GM12878 (cell line): Measurements from ENCODE around the gene ABCB8. TPM values are rescaled to one million over a fixed set of nuclear protein-coding genes. Genes with fewer than 3 reads are reported as not detected.

Experiments used
- ATAC-seq: fragments of 200-7000 bp; cut with Tn5 transposase; 3 replicates; pipeline ENCODE4 v1.9.1; 2020; ENCODE audit warnings: mild to moderate bottlenecking, moderate library complexity
- BruUV-seq: library from RNA; stranded (reverse); fragments of 400-500 nt; replicated peaks from 2 replicates; lab custom pipeline; 2021; lab: Mats Ljungman, UMichigan
- CTCF ChIA-PET: fragments of 300-600 bp; sonication (Branson Sonifier 250); formaldehyde crosslinking; extraction: SDS; loops from one replicate; lab custom pipeline; 2021; ENCODE audit warnings: inconsistent platforms; lab: Yijun Ruan, JAX
- POLR2A ChIA-PET: fragments of 350-600 bp; formaldehyde crosslinking; extraction: SDS; loops from one replicate; lab custom pipeline; 2021; ENCODE audit warnings: inconsistent platforms; lab: Charles Lee
- RAD21 ChIA-PET: fragments of 300-600 bp; sonication (Branson Sonifier 250); formaldehyde crosslinking; loops from one replicate; lab custom pipeline; 2023; ENCODE audit warnings: antibody characterized with exemption; ENCODE audit not compliant: unreplicated experiment; lab: Charles Lee
- SMC1A ChIA-PET: fragments of 300-600 bp; sonication (Branson Sonifier 250); formaldehyde crosslinking; loops from one replicate; lab custom pipeline; 2023; ENCODE audit not compliant: unreplicated experiment, uncharacterized antibody; lab: Charles Lee
- DNase-seq: peaks from one replicate; pipeline ENCODE4 v3.0.0-alpha.2; 2011; ENCODE audit warnings: low read depth, low spot score
- FAIRE-seq: peaks from 3 replicates; lab custom pipeline; 2011; peaks lifted over from hg19 to GRCh38; lab: Jason Lieb, UNC
- H2AFZ ChIP-seq: 2 replicates; pipeline ENCODE4 v1.6.0; 2011; ENCODE audit warnings: low read depth, low read length, control low read depth; ENCODE audit not compliant: control insufficient read depth
- H3K27ac ChIP-seq: 2 replicates; pipeline ENCODE4 v1.5.1; 2011; ENCODE audit warnings: control low read depth; ENCODE audit not compliant: control insufficient read depth, insufficient read depth
- H3K27me3 ChIP-seq, 2 experiments: replicated peaks in 1 of 2; 2 replicates each; pipeline versions ENCODE4 v1.6.0 to v1.6.1; 2011; ENCODE audit warnings: low read length in 1 of 2; ENCODE audit not compliant: control insufficient read depth in 2 of 2, insufficient read depth in 2 of 2
- H3K36me3 ChIP-seq, 2 experiments: 2 replicates each; pipeline ENCODE4 v1.5.1; 2011; ENCODE audit warnings: low read length in 1 of 2; ENCODE audit not compliant: control insufficient read depth in 2 of 2, insufficient read depth in 2 of 2
- H3K4me1 ChIP-seq: 2 replicates; pipeline ENCODE4 v1.6.1; 2011; ENCODE audit warnings: mild to moderate bottlenecking, low read length, moderate library complexity, mixed read lengths; ENCODE audit not compliant: control insufficient read depth, insufficient read depth
- H3K4me2 ChIP-seq: 2 replicates; pipeline ENCODE4 v1.6.0; 2011; ENCODE audit warnings: control low read depth; ENCODE audit not compliant: control insufficient read depth, insufficient read depth
- H3K4me3 ChIP-seq: fragments of 200-600 bp; sonication (generic); 2 replicates; pipeline ENCODE4 v1.5.1; 2016
- H3K79me2 ChIP-seq: 2 replicates; pipeline ENCODE4 v1.6.0; 2011; ENCODE audit warnings: low read length; ENCODE audit not compliant: control insufficient read depth, insufficient read depth
- H3K9ac ChIP-seq: 2 replicates; pipeline ENCODE4 v1.8.0; 2011; ENCODE audit warnings: low read length, control low read depth, mixed read lengths; ENCODE audit not compliant: control insufficient read depth, insufficient read depth
- H3K9me3 ChIP-seq: replicated peaks from 3 replicates; pipeline ENCODE4 v1.5.1; 2011; ENCODE audit warnings: mild to moderate bottlenecking, low read length; ENCODE audit not compliant: control insufficient read depth, insufficient read depth
- H4K20me1 ChIP-seq: 2 replicates; pipeline ENCODE4 v1.6.0; 2011; ENCODE audit not compliant: control insufficient read depth, insufficient read depth
- BHLHE40 ChIP-seq, 2 experiments: fragments of 450-650 bp in 1 of 2; IDR thresholded peaks; 2 replicates each; pipeline ENCODE4 v1.6.1; 2011 to 2017; ENCODE audit warnings: low read depth in 2 of 2, borderline replicate concordance in 1 of 2, improper control_type of control experiment in 1 of 2, low read length in 1 of 2, mild to moderate bottlenecking in 1 of 2
- CEBPZ ChIP-seq: fragments of 150-350 bp; IDR thresholded peaks from 2 replicates; pipeline ENCODE4 v1.6.1; 2016; ENCODE audit warnings: low read depth, low read length
- CREM ChIP-seq: IDR thresholded peaks from 2 replicates; pipeline ENCODE4 v1.6.1; 2014; ENCODE audit warnings: antibody characterized with exemption, low read depth
- POLR2A ChIP-seq: IDR thresholded peaks from 2 replicates; pipeline ENCODE4 v1.6.1; 2011; ENCODE audit warnings: low read depth, mild to moderate bottlenecking, low read length
- TCF7 ChIP-seq: IDR thresholded peaks from 2 replicates; pipeline ENCODE4 v1.6.1; 2014; ENCODE audit warnings: antibody characterized with exemption, borderline replicate concordance
- whole genome bisulfite sequencing: methylation state at CpG from one replicate; pipeline ENCODE4 v1.1.6; 2016; ENCODE audit warnings: low lambda C conversion rate; ENCODE audit not compliant: insufficient replicate concordance, insufficient coverage; ENCODE audit errors: missing lambda C conversion rate; 5-methylcytosine and 5-hydroxymethylcytosine counted together
- in situ Hi-C: fragments of 300-500 bp; cut with MboI; formaldehyde crosslinking; loops from 9 replicates; pipeline ENCODE4 v1.14.3; 2018; ENCODE audit warnings: mixed read lengths
- intact Hi-C: fragments of 100-400 bp; cut with micrococcal nuclease; formaldehyde crosslinking; loops from one replicate; pipeline ENCODE4 v1.14.2; 2022; ENCODE audit not compliant: unreplicated experiment
- polyA plus RNA-seq, 11 experiments: library from polyadenylated mRNA; depleted of rRNA in 4 of 11; unstranded in 6 of 11; stranded (reverse) in 5 of 11; fragments of >200 nt; fragmentation: Nextera tagmentation in 4 of 11; fragmentation: Illumina TruSeq in 1 of 11; extraction: Ambion mirVana in 4 of 11; extraction: Trizol in 1 of 11; gene quantifications; 1 replicate in 1 of 11; 2 replicates in 10 of 11; pipeline versions ENCODE4 v1.2.1 to v1.2.3, GENCODE V29; 2011 to 2016; ENCODE audit warnings: inconsistent platforms in 2 of 11, missing spikeins in 2 of 11, low read depth in 1 of 11
- total RNA-seq, 4 experiments: library from RNA; depleted of rRNA in 3 of 4; stranded (reverse); fragments of >200 nt in 3 of 4; fragmentation: Illumina TruSeq in 1 of 4; extraction: Trizol in 1 of 4; gene quantifications; 2 replicates each; pipeline versions ENCODE4 v1.2.1 to v1.2.3, GENCODE V29; 2013 to 2021
- TF ChIP-seq, protein P1 (sequence below): IDR thresholded peaks from 2 replicates; pipeline ENCODE4 v1.6.1; 2012; ENCODE audit warnings: low read depth, low read length, improper control_type of control experiment
- TF ChIP-seq, protein P2 (sequence below): fragments of 450-650 bp; formaldehyde crosslinking; IDR thresholded peaks from 2 replicates; pipeline ENCODE4 v1.5.0; 2022; ENCODE audit warnings: mild to moderate bottlenecking, missing genetic modification characterization

Gene ABCB8
- total and polyA plus RNA-seq, 10 of the 15 experiments (the other 5 are each of a cell fraction or from before 2014, with no cell fraction given) = 0.77 to 34.8 (median 18.9) TPM

GRCh38 chr7:151024435-151025056 is 3.7 kb upstream of the ABCB8 start, which contains the start of gene ATG9B:
TSS of gene ATG9B (minus strand) at chr7:151024494. CDS start at chr7:151024423, 71 bp downstream.
- intact Hi-C loops (no loop called here), in situ Hi-C loops (no loop called here)
- Histone ChIP-seq H3K27ac (no peak within 1 kb of the TSS), H3K9ac (no peak within 1 kb of the TSS), H3K4me3 (no peak within 1 kb of the TSS), H3K4me2 (no peak within 1 kb of the TSS), H2AFZ (no peak within 1 kb of the TSS), H3K9me3 (no peaks in the 10 kb centered on the region), H3K4me1 (no peaks in the 10 kb centered on the region), H4K20me1 (no peaks in the 10 kb centered on the region), H3K36me3 (no peaks in the 10 kb centered on the region), H3K79me2 (no peaks in the 10 kb centered on the region), H3K27me3 (peaks cover 2 to 4% of the 10 kb centered on the region in 2 experiments; a peak in 3 of 4 replicates)
- SMC1A ChIA-PET = no interaction called here
- FAIRE-seq = no peak
- no peak for TF ChIP-seq CREM
- DNase-seq = no peak
- BruUV-seq = no TSS peak
- RAD21 ChIA-PET = no interaction called here
- POLR2A ChIA-PET = interaction anchor here (0.7 kb wide), 1 partner anchor 243 kb away, joined by 4 read pairs; no protein-coding TSS in a partner anchor
- no peak for ATAC-seq
- 22% methylated on average over 4 of the region's 4 CpGs for WGBS
- CTCF ChIA-PET = interaction anchor here (6.0 kb wide), 1 partner anchor 15 kb away, joined by 35 read pairs; no protein-coding TSS in a partner anchor

- 31% methylated on average over 4 of the region's 4 CpGs for WGBS
- Histone ChIP-seq H3K79me2 (no peaks in the 10 kb centered on the region; the same call in 1 of the 2 replicates), H3K4me1 (peaks cover 4% of the 10 kb centered on the region), H4K20me1 (no peaks in the 10 kb centered on the region), H3K4me3 (no peak overlapping the region), H3K9ac (no peak overlapping the region), H3K27ac (no peak overlapping the region), H3K27me3 (no peaks in the 10 kb centered on the region; a peak in 1 of 4 replicates), H3K9me3 (no peaks in the 10 kb centered on the region), H3K36me3 (no peaks in the 10 kb centered on the region), H2AFZ (no peak overlapping the region), H3K4me2 (no peak overlapping the region)
- intact Hi-C loops (no loop called here), in situ Hi-C loops (no loop called here)
- ChIA-PET SMC1A (no interaction called here), POLR2A (no interaction called here), RAD21 (no interaction called here), CTCF (interaction anchor here (6.0 kb wide), 1 partner anchor 17 kb away, joined by 35 read pairs; no protein-coding TSS in a partner anchor)
- BruUV-seq = no TSS peak
- no peak for ATAC-seq
- FAIRE-seq = no peak
- DNase-seq = no peak
- TF ChIP-seq, protein P1, sequence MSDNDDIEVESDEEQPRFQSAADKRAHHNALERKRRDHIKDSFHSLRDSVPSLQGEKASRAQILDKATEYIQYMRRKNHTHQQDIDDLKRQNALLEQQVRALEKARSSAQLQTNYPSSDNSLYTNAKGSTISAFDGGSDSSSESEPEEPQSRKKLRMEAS = no peak
- TF ChIP-seq TCF7 (no peak), POLR2A (no peak), BHLHE40 (IDR thresholded peaks at IDR 0.05; ENCODE audit: borderline replicate concordance in 1 of 2, low read depth in 2 of 2, low read length in 1 of 2) (no peak), CEBPZ (no peak)
- TF ChIP-seq, protein P2, sequence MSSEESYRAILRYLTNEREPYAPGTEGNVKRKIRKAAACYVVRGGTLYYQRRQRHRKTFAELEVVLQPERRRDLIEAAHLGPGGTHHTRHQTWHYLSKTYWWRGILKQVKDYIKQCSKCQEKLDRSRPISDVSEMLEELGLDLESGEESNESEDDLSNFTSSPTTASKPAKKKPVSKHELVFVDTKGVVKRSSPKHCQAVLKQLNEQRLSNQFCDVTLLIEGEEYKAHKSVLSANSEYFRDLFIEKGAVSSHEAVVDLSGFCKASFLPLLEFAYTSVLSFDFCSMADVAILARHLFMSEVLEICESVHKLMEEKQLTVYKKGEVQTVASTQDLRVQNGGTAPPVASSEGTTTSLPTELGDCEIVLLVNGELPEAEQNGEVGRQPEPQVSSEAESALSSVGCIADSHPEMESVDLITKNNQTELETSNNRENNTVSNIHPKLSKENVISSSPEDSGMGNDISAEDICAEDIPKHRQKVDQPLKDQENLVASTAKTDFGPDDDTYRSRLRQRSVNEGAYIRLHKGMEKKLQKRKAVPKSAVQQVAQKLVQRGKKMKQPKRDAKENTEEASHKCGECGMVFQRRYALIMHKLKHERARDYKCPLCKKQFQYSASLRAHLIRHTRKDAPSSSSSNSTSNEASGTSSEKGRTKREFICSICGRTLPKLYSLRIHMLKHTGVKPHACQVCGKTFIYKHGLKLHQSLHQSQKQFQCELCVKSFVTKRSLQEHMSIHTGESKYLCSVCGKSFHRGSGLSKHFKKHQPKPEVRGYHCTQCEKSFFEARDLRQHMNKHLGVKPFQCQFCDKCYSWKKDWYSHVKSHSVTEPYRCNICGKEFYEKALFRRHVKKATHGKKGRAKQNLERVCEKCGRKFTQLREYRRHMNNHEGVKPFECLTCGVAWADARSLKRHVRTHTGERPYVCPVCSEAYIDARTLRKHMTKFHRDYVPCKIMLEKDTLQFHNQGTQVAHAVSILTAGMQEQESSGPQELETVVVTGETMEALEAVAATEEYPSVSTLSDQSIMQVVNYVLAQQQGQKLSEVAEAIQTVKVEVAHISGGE (CRISPR knock-in tag) = no peak
These were observed 2.2 kb upstream of the ABCB8 start for GRCh38 chr7:151025924-151026671.
